HepG2 (cell line): ENCODE results near the gene FAM53B. TPM values are rescaled to one million over a fixed set of nuclear protein-coding genes. Genes with fewer than 3 reads are reported as not detected.

Experiments
- ARNTL ChIP-seq: sonication (generic); formaldehyde crosslinking; IDR thresholded peaks from 2 replicates; pipeline ENCODE4 v1.4.0; 2020; ENCODE audit warnings: mild to moderate bottlenecking, missing genetic modification reagents
- BCL6 ChIP-seq: IDR thresholded peaks from 2 replicates; pipeline ENCODE4 v1.6.1; 2016; ENCODE audit warnings: missing genetic modification reagents, missing compliant biosample characterization
- DBP ChIP-seq: sonication (generic); formaldehyde crosslinking; IDR thresholded peaks from 2 replicates; pipeline ENCODE4 v1.4.0; 2020; ENCODE audit warnings: missing genetic modification reagents; ENCODE audit errors: not compliant biosample characterization
- GTF2F1 ChIP-seq: fragments of 150-350 bp; IDR thresholded peaks from 2 replicates; pipeline ENCODE4 v1.6.1; 2014; ENCODE audit warnings: low read length
- JDP2 ChIP-seq: sonication (generic); formaldehyde crosslinking; IDR thresholded peaks from 2 replicates; pipeline ENCODE4 v1.8.1; 2022; ENCODE audit warnings: missing genetic modification reagents, borderline replicate concordance
- NFKBIZ ChIP-seq: IDR thresholded peaks from 2 replicates; pipeline ENCODE4 v1.6.1; 2018; ENCODE audit warnings: missing genetic modification reagents, missing compliant biosample characterization
- RCOR2 ChIP-seq: IDR thresholded peaks from 2 replicates; pipeline ENCODE4 v1.6.1; 2016; ENCODE audit warnings: missing biosample characterization, missing genetic modification reagents
- SETDB1 ChIP-seq: sonication (generic); formaldehyde crosslinking; IDR thresholded peaks from 2 replicates; pipeline ENCODE4 v1.5.1; 2020; ENCODE audit warnings: missing genetic modification reagents, mild to moderate bottlenecking, borderline replicate concordance
- ZBTB39 ChIP-seq: sonication (generic); formaldehyde crosslinking; IDR thresholded peaks from 2 replicates; pipeline ENCODE4 v1.5.0; 2020; ENCODE audit warnings: missing genetic modification reagents
- ZBTB7B ChIP-seq: sonication (generic); formaldehyde crosslinking; IDR thresholded peaks from 2 replicates; pipeline ENCODE4 v1.4.0; 2020; ENCODE audit warnings: missing genetic modification reagents
- ZNF557 ChIP-seq: sonication (generic); formaldehyde crosslinking; IDR thresholded peaks from 2 replicates; pipeline ENCODE4 v1.4.0; 2020; ENCODE audit warnings: missing genetic modification reagents
- ZNF567 ChIP-seq: sonication (generic); formaldehyde crosslinking; IDR thresholded peaks from 2 replicates; pipeline ENCODE4 v1.8.1; 2023; ENCODE audit warnings: mild to moderate bottlenecking, missing genetic modification reagents, borderline replicate concordance
- ZNF609 ChIP-seq: sonication (generic); formaldehyde crosslinking; IDR thresholded peaks from 2 replicates; pipeline ENCODE4 v1.4.0; 2020; ENCODE audit warnings: mild to moderate bottlenecking, missing genetic modification reagents, borderline replicate concordance
- ZNF672 ChIP-seq: sonication (generic); formaldehyde crosslinking; IDR thresholded peaks from 2 replicates; pipeline ENCODE4 v1.8.1; 2022; ENCODE audit warnings: missing genetic modification reagents
- polyA plus RNA-seq, 8 experiments: library from polyadenylated mRNA; depleted of rRNA in 3 of 8; stranded (reverse) in 7 of 8; unstranded in 1 of 8; fragments of >200 nt; fragmentation: Illumina TruSeq in 4 of 8; extraction: Trizol in 4 of 8; gene quantifications; 2 replicates each; pipeline versions ENCODE4 v1.2.1 to v1.2.3, GENCODE V29; 2011 to 2016; ENCODE audit warnings: low read depth in 4 of 8, missing spikeins in 1 of 8, mixed read lengths in 1 of 8; ENCODE audit not compliant: insufficient read depth in 1 of 8
- total RNA-seq, 5 experiments: library from RNA; depleted of rRNA; stranded (reverse); fragments of >200 nt; fragmentation: Illumina TruSeq; extraction: Trizol; gene quantifications; 2 replicates each; pipeline ENCODE4 v1.2.3, GENCODE V29; 2016; ENCODE audit warnings: low read depth in 1 of 5
- TF ChIP-seq, protein P1 (sequence below): sonication (generic); formaldehyde crosslinking; IDR thresholded peaks from 2 replicates; pipeline ENCODE4 v1.4.0; 2020; ENCODE audit warnings: missing genetic modification reagents
- TF ChIP-seq, protein P2 (sequence below): IDR thresholded peaks from 2 replicates; pipeline ENCODE4 v1.6.1; 2016; ENCODE audit warnings: mild to moderate bottlenecking, missing biosample characterization, missing genetic modification reagents
- TF ChIP-seq, protein P3 (sequence below): sonication (generic); formaldehyde crosslinking; IDR thresholded peaks from 2 replicates; pipeline ENCODE4 v1.5.0; 2020; ENCODE audit warnings: missing genetic modification reagents

The FAM53B gene
- total and polyA plus RNA-seq, 2 of the 13 experiments (the other 11 are each of a cell fraction or from before 2014, with no cell fraction given) = 6.4 to 19.3 TPM

GRCh38 chr10:124605856-124606812 is 138.0 kb downstream of the FAM53B start (continued):
- TF ChIP-seq ZBTB39 (no peak), ZBTB7B (CRISPR knock-in tag) (peak; percentile 59; the same call in 1 of the 2 replicates), BCL6 (0 out of 2 replicates have a peak, but pooled peaks have one; percentile 43), JDP2 (no peak), GTF2F1 (no peak), NFKBIZ (CRISPR knock-in tag) (no peak), ZNF672 (CRISPR knock-in tag) (no peak), DBP (CRISPR knock-in tag) (no peak), ZNF609 (CRISPR knock-in tag) (no peak), SETDB1 (no peak), RCOR2 (CRISPR knock-in tag) (no peak), ZNF567 (CRISPR knock-in tag) (no peak), ZNF557 (CRISPR knock-in tag) (0 out of 2 replicates have a peak, but pooled peaks have one; percentile 53), ARNTL (no peak)
- TF ChIP-seq, protein P1, sequence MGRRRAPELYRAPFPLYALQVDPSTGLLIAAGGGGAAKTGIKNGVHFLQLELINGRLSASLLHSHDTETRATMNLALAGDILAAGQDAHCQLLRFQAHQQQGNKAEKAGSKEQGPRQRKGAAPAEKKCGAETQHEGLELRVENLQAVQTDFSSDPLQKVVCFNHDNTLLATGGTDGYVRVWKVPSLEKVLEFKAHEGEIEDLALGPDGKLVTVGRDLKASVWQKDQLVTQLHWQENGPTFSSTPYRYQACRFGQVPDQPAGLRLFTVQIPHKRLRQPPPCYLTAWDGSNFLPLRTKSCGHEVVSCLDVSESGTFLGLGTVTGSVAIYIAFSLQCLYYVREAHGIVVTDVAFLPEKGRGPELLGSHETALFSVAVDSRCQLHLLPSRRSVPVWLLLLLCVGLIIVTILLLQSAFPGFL = no peak
- TF ChIP-seq, protein P2, sequence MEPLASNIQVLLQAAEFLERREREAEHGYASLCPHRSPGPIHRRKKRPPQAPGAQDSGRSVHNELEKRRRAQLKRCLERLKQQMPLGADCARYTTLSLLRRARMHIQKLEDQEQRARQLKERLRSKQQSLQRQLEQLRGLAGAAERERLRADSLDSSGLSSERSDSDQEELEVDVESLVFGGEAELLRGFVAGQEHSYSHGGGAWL (CRISPR knock-in tag) = no peak
- TF ChIP-seq, protein P3, sequence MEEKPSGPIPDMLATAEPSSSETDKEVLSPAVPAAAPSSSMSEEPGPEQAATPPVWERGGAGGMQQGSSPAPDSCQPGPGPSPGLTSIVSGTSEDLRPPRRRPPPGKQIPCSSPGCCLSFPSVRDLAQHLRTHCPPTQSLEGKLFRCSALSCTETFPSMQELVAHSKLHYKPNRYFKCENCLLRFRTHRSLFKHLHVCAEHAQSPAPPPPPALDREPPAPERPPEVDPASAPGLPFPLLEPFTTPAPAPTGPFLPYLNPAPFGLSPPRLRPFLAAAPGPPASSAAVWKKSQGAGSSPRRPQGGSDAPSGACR = peak; percentile 27; the same call in 1 of the 2 replicates
